Lower lobe of right lung (tissue), 2 donors: ENCODE data around the gene ADAT3. TPM values are rescaled to one million over a fixed set of nuclear protein-coding genes. Genes with fewer than 3 reads are reported as not detected.
"Not testable (repeated sequence)": the region's sequence is repeated elsewhere in the genome, so short reads cannot be mapped to it uniquely, and the experiment has no call there.

ENCODE experiments used
- ATAC-seq, 2 donors: fragments of 200-7000 bp; cut with Tn5 transposase; one replicate each; pipeline ENCODE4 v1.9.1; 2020 to 2022; ENCODE audit warnings: mild to moderate bottlenecking in 2 of 2, moderate library complexity in 2 of 2
- DNase-seq: peaks from one replicate; pipeline ENCODE4 v3.0.0-alpha.2; 2020
- H3K27ac ChIP-seq: fragments of 200-600 bp; one replicate; pipeline ENCODE4 v1.8.0; 2022
- H3K27me3 ChIP-seq: fragments of 200-600 bp; one replicate; pipeline ENCODE4 v1.8.0; 2022; ENCODE audit warnings: low read depth
- H3K36me3 ChIP-seq: fragments of 200-600 bp; one replicate; pipeline ENCODE4 v1.8.0; 2022; ENCODE audit warnings: mild to moderate bottlenecking
- H3K4me1 ChIP-seq: fragments of 200-600 bp; one replicate; pipeline ENCODE4 v1.8.0; 2022
- H3K4me3 ChIP-seq: fragments of 200-600 bp; one replicate; pipeline ENCODE4 v1.8.0; 2022; ENCODE audit warnings: mild to moderate bottlenecking
- H3K9me3 ChIP-seq: fragments of 200-600 bp; one replicate; pipeline ENCODE4 v1.8.0; 2022
- CTCF ChIP-seq: fragments of 200-600 bp; IDR thresholded peaks from one replicate; pipeline ENCODE4 v1.8.0; 2022; ENCODE audit warnings: antibody characterized with exemption, mild to moderate bottlenecking
- intact Hi-C: fragments of 100-400 bp; cut with DNase I; formaldehyde crosslinking; loops from one replicate; pipeline ENCODE4 v1.11.0; 2022
- total RNA-seq: library from RNA; stranded (reverse); fragmentation: NEBNext Ultra II Directional; extraction: Animal tissue kit (Norgen Biotek cat#: 25700); gene quantifications from one replicate; pipeline ENCODE4 v1.2.1, GENCODE V29; 2021
- donor health status: DM: no; HTN: yes; CAD: no; lungs with severe emphysema.

Gene ADAT3
- total RNA-seq, 1 donor from 2014 or later, result 6.2 TPM

GRCh38 chr19:1874554-1875185 is 30.5 kb upstream of the ADAT3 start:
- Histone ChIP-seq H3K4me1 (peaks cover 52% of the 10 kb centered on the region), H3K36me3 (peaks cover 34% of the 10 kb centered on the region), H3K27ac (peak overlapping the region; percentile 97), H3K4me3 (peak overlapping the region; percentile 99), H3K27me3 (no peaks in the 10 kb centered on the region), H3K9me3 (no peaks in the 10 kb centered on the region)
- intact Hi-C loops, result no loop called here
- TF ChIP-seq CTCF, result no peak
- no peak for DNase-seq
- ATAC-seq, result no peak

GRCh38 chr19:1875265-1875645 is 29.9 kb upstream of the ADAT3 start:
- intact Hi-C loops, ATAC-seq, DNase-seq: not testable (repeated sequence)

GRCh38 chr19:1875646-1876495 is 29.3 kb upstream of the ADAT3 start:
- intact Hi-C loops, result no loop called here
- H3K4me3 ChIP-seq, result peak overlapping the region; percentile 99
- H3K9me3 ChIP-seq, result no peaks in the 10 kb centered on the region
- ATAC-seq (peak; percentile 97 to 98), DNase-seq (peak; percentile 97)
- TF ChIP-seq CTCF, result no peak
- H3K27ac ChIP-seq, result peak overlapping the region; percentile 97
- no peaks in the 10 kb centered on the region for H3K27me3 ChIP-seq
- peaks cover 61% of the 10 kb centered on the region for H3K4me1 ChIP-seq
- peaks cover 36% of the 10 kb centered on the region for H3K36me3 ChIP-seq

More at GRCh38 chr19:1875265-1875645, 29.9 kb upstream of the ADAT3 start:
- Histone ChIP-seq H3K4me1 (peaks cover 56% of the 10 kb centered on the region), H3K4me3 (peak overlapping the region; percentile 99), H3K36me3 (peaks cover 36% of the 10 kb centered on the region), H3K27ac (peak overlapping the region; percentile 97)
- H3K9me3 ChIP-seq, H3K27me3 ChIP-seq: not testable (repeated sequence)

GRCh38 chr19:1876496-1877279 is 28.5 kb upstream of the ADAT3 start:
- Histone ChIP-seq H3K4me1 (peaks cover 57% of the 10 kb centered on the region), H3K4me3 (peak overlapping the region; percentile 99), H3K36me3 (peaks cover 30% of the 10 kb centered on the region), H3K27ac (peak overlapping the region; percentile 97)
- H3K9me3 ChIP-seq, H3K27me3 ChIP-seq, intact Hi-C loops, DNase-seq: not testable (repeated sequence)
- ATAC-seq, result peak; percentile 6 to 26

GRCh38 chr19:1877280-1877660 is 27.9 kb upstream of the ADAT3 start:
- H3K27me3 ChIP-seq, DNase-seq, H3K27ac ChIP-seq, intact Hi-C loops, H3K4me3 ChIP-seq, H3K9me3 ChIP-seq, ATAC-seq: not testable (repeated sequence)
- peaks cover 24% of the 10 kb centered on the region for H3K36me3 ChIP-seq
- H3K4me1 ChIP-seq, result peaks cover 57% of the 10 kb centered on the region

DNA sequence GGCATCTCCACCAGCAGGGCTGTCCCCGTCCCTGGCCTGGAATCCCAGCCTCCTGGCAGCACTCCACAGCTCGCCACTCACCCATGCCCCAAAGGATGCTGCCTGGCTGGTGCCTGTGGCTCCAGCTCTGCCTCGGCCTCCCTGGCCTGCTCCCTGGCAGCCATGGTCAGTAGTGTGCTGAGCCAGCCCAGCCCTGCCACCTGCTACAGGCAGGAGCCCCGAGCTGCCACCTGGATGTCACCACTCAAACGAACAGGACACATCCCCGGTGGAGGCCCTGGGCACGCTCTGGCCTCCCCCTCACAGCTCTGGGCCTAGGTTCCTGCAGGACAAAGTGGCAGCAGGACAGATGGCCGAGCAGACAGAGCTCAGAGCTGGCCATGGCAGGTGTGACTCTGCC is 26.6 kb upstream of the ADAT3 start:
- DNase-seq, H3K4me3 ChIP-seq, H3K27me3 ChIP-seq, H3K9me3 ChIP-seq, intact Hi-C loops, ATAC-seq, H3K27ac ChIP-seq: not testable (repeated sequence)
- H3K36me3 ChIP-seq, result peaks cover 22% of the 10 kb centered on the region
- H3K4me1 ChIP-seq, result peaks cover 57% of the 10 kb centered on the region

DNA sequence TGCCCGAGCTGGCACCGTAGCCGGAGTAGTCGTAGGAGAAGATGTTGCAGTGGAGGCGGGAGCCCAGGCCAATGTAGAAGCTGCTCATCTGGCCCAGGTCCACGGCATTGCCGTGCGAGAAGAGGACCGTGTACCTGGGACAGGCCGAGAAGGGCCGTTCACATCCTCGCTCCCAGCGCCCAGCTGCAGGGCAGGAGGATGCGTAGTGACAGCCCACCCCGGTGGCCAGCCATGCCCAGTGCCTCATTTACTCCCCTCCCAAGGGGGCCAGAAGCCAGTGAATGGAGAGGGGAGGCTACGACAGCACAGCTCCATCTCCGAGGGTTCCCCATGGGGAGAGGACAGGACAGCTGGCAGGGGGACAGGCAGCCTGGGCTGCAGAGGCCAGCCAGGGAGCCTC is 25.2 kb upstream of the ADAT3 start:
- H3K4me3 ChIP-seq, intact Hi-C loops, H3K27me3 ChIP-seq, H3K9me3 ChIP-seq, ATAC-seq, DNase-seq: not testable (repeated sequence)
- peaks cover 22% of the 10 kb centered on the region for H3K36me3 ChIP-seq
- peak overlapping the region; percentile 90 for H3K27ac ChIP-seq
- peaks cover 54% of the 10 kb centered on the region for H3K4me1 ChIP-seq
